HL-60 (cell line): ENCODE data around the gene XRN2.

ENCODE experiments used
- DNase-seq, 2 experiments: peaks; one replicate each; pipeline ENCODE4 v3.0.0-alpha.2; 2010 to 2020; ENCODE audit warnings: low read depth in 1 of 2, low spot score in 1 of 2
- H3K27ac ChIP-seq: fragments of 250-450 bp; sonication (Bioruptor Pico); replicated peaks from 2 replicates; pipeline ENCODE4 v1.5.1; 2020; ENCODE audit warnings: mild to moderate bottlenecking, moderate library complexity
- H3K27me3 ChIP-seq: fragments of 250-450 bp; sonication (Bioruptor Pico); 2 replicates; pipeline ENCODE4 v1.5.1; 2021; ENCODE audit warnings: mild to moderate bottlenecking, moderate library complexity; ENCODE audit not compliant: insufficient read depth, poor library complexity, severe bottlenecking
- H3K4me3 ChIP-seq: replicated peaks from 2 replicates; pipeline ENCODE4 v1.5.1; 2011; ENCODE audit warnings: mild to moderate bottlenecking, control low read depth, low read length; ENCODE audit not compliant: insufficient read depth
- GABPA ChIP-seq: IDR thresholded peaks from 2 replicates; pipeline ENCODE4 v1.6.1; 2012; ENCODE audit warnings: low read depth
- POLR2AphosphoS5 ChIP-seq: IDR thresholded peaks from 2 replicates; pipeline ENCODE4 v1.6.1; 2012; ENCODE audit warnings: low read depth
- SPI1 ChIP-seq: IDR thresholded peaks from 2 replicates; pipeline ENCODE4 v1.6.1; 2012; ENCODE audit warnings: low read depth, mild to moderate bottlenecking, borderline replicate concordance
- TF ChIP-seq, protein P1 (sequence below): IDR thresholded peaks from 2 replicates; pipeline ENCODE4 v1.6.1; 2012; ENCODE audit warnings: low read depth; ENCODE audit not compliant: insufficient replicate concordance
- TF ChIP-seq, protein P2 (sequence below): IDR thresholded peaks from one replicate; pipeline ENCODE4 v1.5.1; 2011; ENCODE audit warnings: low read length, control low read depth, inconsistent platforms; ENCODE audit not compliant: insufficient read depth

XRN2 gene

DNA sequence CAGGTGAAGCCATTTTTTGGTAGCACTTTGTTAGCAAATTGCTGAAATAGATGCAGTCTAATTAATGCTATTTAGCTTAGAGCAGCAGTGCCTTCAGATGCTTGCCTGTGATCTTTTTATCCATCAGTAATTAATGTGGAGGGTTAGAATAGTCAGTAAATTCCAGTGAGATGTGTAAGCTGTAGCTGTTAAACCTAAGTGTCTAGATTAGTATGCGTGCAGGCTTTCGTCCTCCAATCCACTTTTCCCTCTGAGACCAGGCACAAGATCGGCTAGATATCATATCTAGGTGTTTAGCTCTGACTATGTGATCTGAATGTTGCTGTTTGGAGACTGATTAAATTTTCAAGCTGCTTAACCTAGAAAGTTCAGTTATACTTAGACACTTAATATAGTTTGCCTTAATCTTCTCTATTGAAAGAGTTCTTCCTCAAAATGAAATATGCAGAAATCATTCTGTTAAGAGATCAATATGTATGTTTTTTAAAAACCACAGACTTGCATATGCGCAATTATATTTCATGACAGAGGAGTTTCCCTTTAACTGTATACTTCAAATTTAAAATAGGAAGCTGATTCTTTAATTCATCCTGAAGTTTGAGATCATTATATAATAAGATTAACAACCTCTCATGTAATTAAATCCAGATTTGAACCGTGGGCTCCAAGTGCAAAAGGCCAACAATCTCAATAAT is 41.2 kb downstream of the XRN2 start:
- H3K27ac ChIP-seq = no peak overlapping the region
- no peak overlapping the region for H3K4me3 ChIP-seq
- no peak for DNase-seq
- H3K27me3 ChIP-seq = no peaks in the 10 kb centered on the region
- TF ChIP-seq, protein P1, sequence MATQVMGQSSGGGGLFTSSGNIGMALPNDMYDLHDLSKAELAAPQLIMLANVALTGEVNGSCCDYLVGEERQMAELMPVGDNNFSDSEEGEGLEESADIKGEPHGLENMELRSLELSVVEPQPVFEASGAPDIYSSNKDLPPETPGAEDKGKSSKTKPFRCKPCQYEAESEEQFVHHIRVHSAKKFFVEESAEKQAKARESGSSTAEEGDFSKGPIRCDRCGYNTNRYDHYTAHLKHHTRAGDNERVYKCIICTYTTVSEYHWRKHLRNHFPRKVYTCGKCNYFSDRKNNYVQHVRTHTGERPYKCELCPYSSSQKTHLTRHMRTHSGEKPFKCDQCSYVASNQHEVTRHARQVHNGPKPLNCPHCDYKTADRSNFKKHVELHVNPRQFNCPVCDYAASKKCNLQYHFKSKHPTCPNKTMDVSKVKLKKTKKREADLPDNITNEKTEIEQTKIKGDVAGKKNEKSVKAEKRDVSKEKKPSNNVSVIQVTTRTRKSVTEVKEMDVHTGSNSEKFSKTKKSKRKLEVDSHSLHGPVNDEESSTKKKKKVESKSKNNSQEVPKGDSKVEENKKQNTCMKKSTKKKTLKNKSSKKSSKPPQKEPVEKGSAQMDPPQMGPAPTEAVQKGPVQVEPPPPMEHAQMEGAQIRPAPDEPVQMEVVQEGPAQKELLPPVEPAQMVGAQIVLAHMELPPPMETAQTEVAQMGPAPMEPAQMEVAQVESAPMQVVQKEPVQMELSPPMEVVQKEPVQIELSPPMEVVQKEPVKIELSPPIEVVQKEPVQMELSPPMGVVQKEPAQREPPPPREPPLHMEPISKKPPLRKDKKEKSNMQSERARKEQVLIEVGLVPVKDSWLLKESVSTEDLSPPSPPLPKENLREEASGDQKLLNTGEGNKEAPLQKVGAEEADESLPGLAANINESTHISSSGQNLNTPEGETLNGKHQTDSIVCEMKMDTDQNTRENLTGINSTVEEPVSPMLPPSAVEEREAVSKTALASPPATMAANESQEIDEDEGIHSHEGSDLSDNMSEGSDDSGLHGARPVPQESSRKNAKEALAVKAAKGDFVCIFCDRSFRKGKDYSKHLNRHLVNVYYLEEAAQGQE = no peak
- no peak for TF ChIP-seq SPI1

DNA sequence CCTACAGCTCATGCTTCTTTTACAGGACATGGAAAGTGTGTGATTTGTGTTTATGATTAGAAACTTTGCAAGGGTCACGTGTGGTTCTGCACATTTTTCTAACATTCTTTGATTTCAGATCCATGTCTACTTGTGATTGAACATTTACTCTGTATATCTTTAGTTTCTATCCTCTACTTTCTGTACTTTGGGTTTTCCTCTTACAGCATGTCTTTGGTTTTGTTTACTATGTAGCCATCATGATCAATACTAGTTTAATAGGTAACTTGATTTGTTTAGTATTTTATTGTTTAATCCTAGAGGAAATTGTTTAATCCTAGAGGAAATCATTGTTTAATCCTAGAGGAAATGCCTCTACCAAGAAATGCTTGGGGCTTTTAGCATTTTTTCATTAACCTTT is 41.8 kb downstream of the XRN2 start:
- DNase-seq = no peak
- Histone ChIP-seq H3K27ac (no peak overlapping the region), H3K27me3 (no peaks in the 10 kb centered on the region), H3K4me3 (no peak overlapping the region)
- TF ChIP-seq, protein P1 = no peak
- no peak for TF ChIP-seq GABPA
- TF ChIP-seq POLR2AphosphoS5 = no peak
- TF ChIP-seq, protein P2, sequence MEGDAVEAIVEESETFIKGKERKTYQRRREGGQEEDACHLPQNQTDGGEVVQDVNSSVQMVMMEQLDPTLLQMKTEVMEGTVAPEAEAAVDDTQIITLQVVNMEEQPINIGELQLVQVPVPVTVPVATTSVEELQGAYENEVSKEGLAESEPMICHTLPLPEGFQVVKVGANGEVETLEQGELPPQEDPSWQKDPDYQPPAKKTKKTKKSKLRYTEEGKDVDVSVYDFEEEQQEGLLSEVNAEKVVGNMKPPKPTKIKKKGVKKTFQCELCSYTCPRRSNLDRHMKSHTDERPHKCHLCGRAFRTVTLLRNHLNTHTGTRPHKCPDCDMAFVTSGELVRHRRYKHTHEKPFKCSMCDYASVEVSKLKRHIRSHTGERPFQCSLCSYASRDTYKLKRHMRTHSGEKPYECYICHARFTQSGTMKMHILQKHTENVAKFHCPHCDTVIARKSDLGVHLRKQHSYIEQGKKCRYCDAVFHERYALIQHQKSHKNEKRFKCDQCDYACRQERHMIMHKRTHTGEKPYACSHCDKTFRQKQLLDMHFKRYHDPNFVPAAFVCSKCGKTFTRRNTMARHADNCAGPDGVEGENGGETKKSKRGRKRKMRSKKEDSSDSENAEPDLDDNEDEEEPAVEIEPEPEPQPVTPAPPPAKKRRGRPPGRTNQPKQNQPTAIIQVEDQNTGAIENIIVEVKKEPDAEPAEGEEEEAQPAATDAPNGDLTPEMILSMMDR = no peak
- TF ChIP-seq SPI1 = no peak

DNA sequence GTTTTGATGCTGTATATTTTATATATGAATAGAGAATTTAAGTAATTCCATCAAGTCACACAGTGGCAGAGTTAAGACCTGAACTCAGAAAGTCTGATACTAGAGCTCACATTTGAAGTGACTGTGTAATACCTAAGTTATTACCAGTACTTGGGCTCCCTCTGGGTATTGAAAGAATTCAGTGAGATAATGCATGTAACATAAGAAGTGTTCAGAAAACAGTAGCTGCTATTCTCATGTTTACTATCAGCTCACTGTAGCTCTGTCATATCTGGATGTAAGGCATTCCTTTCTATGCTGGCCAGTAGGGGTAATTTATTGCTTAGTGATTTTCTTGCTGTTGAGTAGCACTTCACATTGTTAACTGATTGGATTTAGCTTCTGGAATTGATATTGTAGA is 49.6 kb downstream of the XRN2 start:
- H3K4me3 ChIP-seq = no peak overlapping the region
- no peak for DNase-seq
- no peak for TF ChIP-seq POLR2AphosphoS5
- TF ChIP-seq SPI1 = no peak
- TF ChIP-seq, protein P2 = no peak
- no peak overlapping the region for H3K27ac ChIP-seq
- no peaks in the 10 kb centered on the region for H3K27me3 ChIP-seq

DNA sequence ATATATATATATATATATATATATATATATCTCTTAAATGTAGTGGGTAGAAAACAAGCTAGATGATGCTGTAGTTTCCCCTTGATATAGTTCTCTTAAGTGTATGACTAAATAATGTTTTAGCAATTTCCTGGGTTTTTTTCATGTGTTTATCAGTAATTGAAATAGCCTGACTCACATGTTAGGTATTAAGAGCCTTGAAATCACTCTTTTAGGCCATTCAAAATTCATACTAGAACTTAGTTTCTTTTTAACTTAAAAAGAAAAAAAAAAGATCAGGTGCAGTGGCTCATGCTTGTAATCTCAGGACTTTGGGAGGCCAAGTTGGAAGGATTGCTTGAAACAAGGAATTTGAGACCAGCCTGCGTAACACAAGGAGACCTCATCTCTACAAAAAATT is 50.1 kb downstream of the XRN2 start:
- H3K27me3 ChIP-seq = no peaks in the 10 kb centered on the region
- TF ChIP-seq POLR2AphosphoS5 = no peak
- TF ChIP-seq GABPA = no peak
- TF ChIP-seq SPI1 = no peak
- TF ChIP-seq, protein P1 = no peak
- TF ChIP-seq, protein P2 = no peak
- no peak overlapping the region for H3K27ac ChIP-seq
- no peak for DNase-seq
- H3K4me3 ChIP-seq = no peak overlapping the region
